ENCODE measurements around the gene NEXN.

NEXN gene

DNA sequence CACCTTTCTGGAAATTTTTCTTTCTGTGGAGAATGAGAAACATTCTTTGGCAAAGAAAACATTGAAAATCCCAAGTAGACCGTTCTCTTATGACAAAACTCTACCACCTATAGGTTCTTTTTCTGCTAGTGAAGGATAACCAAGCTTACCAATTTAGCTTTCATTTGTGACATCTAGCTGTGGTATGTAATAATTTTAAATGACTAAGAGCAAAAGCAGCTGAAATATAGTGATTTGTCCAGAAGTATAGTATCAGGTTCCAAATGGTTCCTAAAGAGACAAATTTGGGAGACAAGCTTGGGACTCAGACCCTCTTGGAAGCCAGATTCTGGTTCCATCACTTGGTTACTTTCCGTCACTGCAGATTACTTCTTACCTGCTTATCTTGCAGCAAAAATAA lies 66.1 kb downstream of the NEXN start:
- TF ChIP-seq CTCF (IDR thresholded peaks at IDR 0.05): no peak

DNA sequence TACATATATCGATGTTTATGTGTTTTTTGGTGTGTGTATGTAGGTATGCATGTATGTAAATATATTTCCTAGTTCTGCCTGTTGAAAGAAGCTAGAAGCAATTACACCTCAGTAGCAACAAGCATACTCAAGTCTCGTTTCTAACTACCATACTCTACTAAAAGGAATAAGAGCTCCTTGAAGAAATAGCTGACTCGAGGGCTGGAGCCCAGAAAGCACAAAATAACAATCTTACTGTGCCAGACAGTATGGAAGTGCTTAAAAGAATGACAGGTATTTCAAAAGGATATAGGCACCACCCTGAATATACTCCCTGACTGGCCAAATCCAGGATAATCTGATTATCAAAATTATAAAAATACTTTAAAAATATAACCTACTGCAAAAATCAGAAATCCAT lies 67.3 kb downstream of the NEXN start:
- TF ChIP-seq CTCF (IDR thresholded peaks at IDR 0.05): no peak

DNA sequence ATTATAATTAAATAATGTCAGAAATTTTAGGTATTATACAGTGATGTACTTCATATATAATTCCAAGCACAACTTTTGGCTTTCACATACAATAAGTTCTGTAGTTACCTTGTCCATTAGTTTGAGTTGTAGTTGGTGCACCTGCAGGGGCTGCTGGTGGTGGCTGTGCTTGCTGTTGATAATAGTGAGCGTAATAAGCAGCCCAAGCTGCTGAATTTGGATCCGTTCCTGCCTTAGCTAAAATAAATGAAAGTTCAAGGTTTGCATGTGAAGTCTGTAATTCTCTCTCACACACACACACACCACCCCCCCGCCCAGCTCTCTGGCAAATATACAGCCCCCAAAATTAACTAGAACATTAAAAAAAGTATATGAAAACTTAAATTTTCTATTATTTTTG lies 68.0 kb downstream of the NEXN start:
- TF ChIP-seq CTCF (IDR thresholded peaks at IDR 0.05): no peak

DNA sequence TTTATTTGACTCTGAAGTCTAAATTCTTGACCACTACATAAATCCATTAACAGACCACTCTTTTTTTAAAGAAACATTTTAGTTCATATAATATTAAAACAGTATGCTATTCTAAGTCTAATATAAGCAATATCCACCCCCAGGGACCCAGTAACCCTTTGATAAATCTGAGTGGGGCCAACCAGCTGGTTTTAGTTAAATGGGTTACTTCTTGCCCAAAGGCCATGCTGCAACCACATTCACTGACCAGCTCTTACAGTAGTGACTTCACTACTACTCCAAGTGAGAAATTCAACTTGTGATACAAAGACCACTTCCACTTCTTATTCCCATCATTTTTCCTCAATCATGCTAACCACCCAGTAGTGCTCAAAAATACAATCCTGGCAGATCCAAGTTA lies 70.0 kb downstream of the NEXN start:
- TF ChIP-seq CTCF (IDR thresholded peaks at IDR 0.05): no peak

DNA sequence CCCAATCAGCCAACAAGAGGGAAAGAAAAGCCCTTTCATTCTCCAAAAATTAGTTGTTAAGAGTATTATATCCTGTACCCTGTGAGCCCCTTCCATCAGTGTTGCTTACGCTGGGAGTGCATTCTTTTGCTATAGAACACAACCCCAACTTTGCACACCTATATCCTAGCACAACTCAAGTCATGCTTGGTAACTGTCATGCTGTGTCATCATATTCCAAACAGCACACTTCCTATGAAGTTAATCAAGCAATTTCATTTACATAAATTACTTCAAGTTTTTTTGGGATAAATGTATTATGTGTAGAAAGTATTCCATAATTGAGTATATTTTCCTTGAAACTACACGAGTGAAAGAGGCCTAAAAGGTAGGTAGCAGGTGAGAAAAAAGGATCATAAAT lies 70.4 kb downstream of the NEXN start:
- no peak for TF ChIP-seq CTCF (IDR thresholded peaks at IDR 0.05)

GRCh38 chr1:77961392-77961791 lies 73.0 kb downstream of the NEXN start:
- no peak for TF ChIP-seq CTCF (IDR thresholded peaks at IDR 0.05)

DNA sequence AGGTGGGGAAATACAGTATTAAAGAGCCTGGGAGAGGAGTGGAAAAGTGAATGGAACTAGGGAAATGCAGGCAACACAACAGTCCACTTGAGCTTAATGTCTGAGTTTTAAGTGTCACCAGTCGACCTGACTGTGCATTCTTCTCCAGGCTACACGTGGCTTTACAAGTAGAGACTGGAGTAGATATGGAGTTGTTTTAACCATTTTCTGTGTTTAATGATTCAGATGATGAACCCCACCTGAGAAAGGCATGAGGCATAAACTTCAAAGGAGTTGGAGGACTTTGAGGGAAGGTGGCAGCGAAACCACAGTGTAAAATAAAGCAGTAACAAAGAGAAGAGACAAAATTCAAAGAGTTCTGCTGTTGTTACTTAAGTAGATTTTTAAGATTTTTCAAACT lies 77.9 kb downstream of the NEXN start:
- no peak for TF ChIP-seq CTCF (IDR thresholded peaks at IDR 0.05)

DNA sequence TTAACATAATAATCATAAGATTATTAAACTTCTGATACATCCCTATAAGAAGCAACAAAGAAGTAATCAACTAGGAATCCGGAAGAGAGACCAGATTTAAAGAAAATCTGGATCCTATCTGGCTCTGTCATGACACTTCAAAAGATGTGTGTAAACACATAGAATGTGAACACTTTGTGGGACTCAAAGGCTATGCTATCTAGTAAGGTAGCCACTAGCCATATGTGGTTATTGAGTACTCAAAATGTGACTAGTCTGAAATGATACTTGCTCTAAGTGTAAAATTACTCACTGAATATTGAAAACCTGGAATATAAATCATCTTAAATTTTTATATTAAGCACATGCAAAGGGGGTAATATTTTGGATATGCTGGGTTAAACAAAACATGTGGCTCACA lies 81.8 kb downstream of the NEXN start:
- TF ChIP-seq CTCF (IDR thresholded peaks at IDR 0.05): no peak

All from LNCAP (cell line).